ENCODE data around the gene CYP4F11. TPM values are rescaled to one million over a fixed set of nuclear protein-coding genes. Genes with fewer than 3 reads are reported as not detected.

CYP4F11 gene
- total RNA-seq, 1 donor from 2014 or later: not detected

DNA sequence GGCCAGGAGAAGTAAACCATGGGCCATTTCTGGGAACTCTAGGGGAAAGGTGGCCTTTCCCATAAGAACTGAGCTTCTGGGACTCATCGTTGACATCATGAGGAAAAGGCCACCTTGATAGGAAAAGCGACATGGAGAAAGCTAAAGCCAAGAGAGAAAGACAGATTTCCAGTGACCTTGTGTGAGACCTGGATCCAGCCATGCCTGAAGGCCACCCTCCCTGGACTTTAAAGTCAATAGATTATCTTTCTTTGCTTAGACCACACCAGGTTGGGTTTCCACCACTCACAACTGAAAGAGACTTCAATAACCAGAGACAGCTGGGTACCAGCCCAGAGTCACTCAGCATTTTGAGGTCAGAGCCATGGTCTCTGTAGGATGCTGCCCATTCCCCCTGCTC lies 40.0 kb downstream of the CYP4F11 start:
- DNase-seq (ENCODE audit: low read depth) (no peak), FAIRE-seq (no peak)
- Histone ChIP-seq H3K4me3 (ENCODE audit: insufficient read depth, low read depth, low read length) (no peak overlapping the region), H3K27ac (ENCODE audit: low read depth, low read length) (no peak overlapping the region), H3K9ac (ENCODE audit: low read length) (no peak overlapping the region), H3K4me1 (ENCODE audit: insufficient read depth, low read length) (no peaks in the 10 kb centered on the region), H3K36me3 (ENCODE audit: insufficient read depth, low read length) (no peaks in the 10 kb centered on the region), H3K27me3 (ENCODE audit: insufficient read depth, low read length) (no peaks in the 10 kb centered on the region), H3K4me2 (ENCODE audit: low read length) (no peak overlapping the region), H3K9me3 (ENCODE audit: insufficient read depth, low read depth, low read length) (peaks cover 6% of the 10 kb centered on the region), H3K79me2 (ENCODE audit: insufficient read depth, low read length) (no peaks in the 10 kb centered on the region), H4K20me1 (ENCODE audit: insufficient read depth, low read length) (no peaks in the 10 kb centered on the region), H2AFZ (ENCODE audit: low read depth, low read length) (no peak overlapping the region)
- Mint-ChIP-seq H3K27ac (ENCODE audit: unreplicated experiment) (no peak overlapping the region), H3K27me3 (ENCODE audit: low read depth, unreplicated experiment) (no peaks in the 10 kb centered on the region), H3K9me3 (ENCODE audit: unreplicated experiment) (peaks cover 19% of the 10 kb centered on the region), H3K36me3 (ENCODE audit: low read depth, unreplicated experiment) (no peaks in the 10 kb centered on the region), H3K4me1 (ENCODE audit: low read depth, unreplicated experiment) (no peaks in the 10 kb centered on the region), H3K4me3 (ENCODE audit: unreplicated experiment) (no peak overlapping the region)
- TF ChIP-seq CTCF (IDR thresholded peaks at IDR 0.05; ENCODE audit: insufficient read depth, low read depth, low read length) (no peak), EZH2 (IDR thresholded peaks at IDR 0.05; ENCODE audit: insufficient read depth, low read length) (no peak)

DNA sequence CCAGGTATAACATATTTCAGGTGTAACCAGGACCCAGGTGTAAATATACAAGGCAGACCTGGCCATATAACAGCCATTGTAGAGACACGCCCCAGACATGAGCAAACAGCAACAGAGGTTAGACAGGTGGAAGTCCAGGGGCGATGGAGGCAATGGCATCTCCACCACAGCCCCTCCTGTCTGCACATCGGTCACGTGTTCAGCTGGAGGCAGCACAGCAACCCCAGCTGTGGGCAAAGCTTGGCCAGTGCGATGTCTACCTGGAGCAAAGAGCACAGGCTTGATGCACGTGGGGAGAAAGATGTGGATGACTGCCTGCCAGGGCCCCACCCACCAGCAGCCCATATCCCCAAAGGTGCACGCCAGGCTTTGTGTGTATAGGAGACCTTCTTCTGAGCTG lies 40.9 kb downstream of the CYP4F11 start:
- Histone ChIP-seq H3K27me3 (ENCODE audit: insufficient read depth, low read length) (no peaks in the 10 kb centered on the region), H2AFZ (ENCODE audit: low read depth, low read length) (no peak overlapping the region), H3K9ac (ENCODE audit: low read length) (no peak overlapping the region), H3K4me1 (ENCODE audit: insufficient read depth, low read length) (no peaks in the 10 kb centered on the region), H3K36me3 (ENCODE audit: insufficient read depth, low read length) (no peaks in the 10 kb centered on the region), H3K27ac (ENCODE audit: low read depth, low read length) (no peak overlapping the region), H4K20me1 (ENCODE audit: insufficient read depth, low read length) (no peaks in the 10 kb centered on the region), H3K79me2 (ENCODE audit: insufficient read depth, low read length) (no peaks in the 10 kb centered on the region), H3K4me2 (ENCODE audit: low read length) (no peak overlapping the region), H3K4me3 (ENCODE audit: insufficient read depth, low read depth, low read length) (no peak overlapping the region), H3K9me3 (ENCODE audit: insufficient read depth, low read depth, low read length) (peaks cover 6% of the 10 kb centered on the region)
- TF ChIP-seq EZH2 (IDR thresholded peaks at IDR 0.05; ENCODE audit: insufficient read depth, low read length) (no peak), CTCF (IDR thresholded peaks at IDR 0.05; ENCODE audit: insufficient read depth, low read depth, low read length) (no peak)
- no peaks in the 10 kb centered on the region for H3K27me3 Mint-ChIP-seq (ENCODE audit: low read depth, unreplicated experiment)
- no peaks in the 10 kb centered on the region for H3K4me1 Mint-ChIP-seq (ENCODE audit: low read depth, unreplicated experiment)
- H3K27ac Mint-ChIP-seq (ENCODE audit: unreplicated experiment): no peak overlapping the region
- DNase-seq (ENCODE audit: low read depth) (no peak), FAIRE-seq (no peak)
- H3K36me3 Mint-ChIP-seq (ENCODE audit: low read depth, unreplicated experiment): no peaks in the 10 kb centered on the region
- H3K4me3 Mint-ChIP-seq (ENCODE audit: unreplicated experiment): no peak overlapping the region
- H3K9me3 Mint-ChIP-seq (ENCODE audit: unreplicated experiment): peaks cover 19% of the 10 kb centered on the region

DNA sequence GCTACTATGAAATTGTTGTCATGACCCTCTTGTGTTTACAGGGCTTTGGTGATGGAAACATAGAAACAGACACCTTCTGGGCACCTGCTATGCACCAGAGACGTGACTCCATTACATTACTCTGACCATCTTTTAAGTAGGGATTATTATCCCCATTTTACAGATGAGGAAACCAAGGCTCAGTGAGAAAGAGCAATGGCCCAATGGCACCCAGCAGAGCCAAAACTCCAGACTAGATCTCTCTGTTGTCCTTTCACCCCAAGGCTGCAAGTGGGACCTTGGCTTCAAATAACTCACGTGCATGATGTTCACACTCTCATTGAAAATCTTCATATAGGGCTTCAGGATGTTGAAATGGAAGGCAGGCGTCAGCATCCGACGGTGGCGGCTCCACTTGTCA lies 42.3 kb downstream of the CYP4F11 start:
- FAIRE-seq (no peak), DNase-seq (ENCODE audit: low read depth) (no peak)
- Histone ChIP-seq H3K36me3 (ENCODE audit: insufficient read depth, low read length) (no peaks in the 10 kb centered on the region), H3K27me3 (ENCODE audit: insufficient read depth, low read length) (no peaks in the 10 kb centered on the region), H3K79me2 (ENCODE audit: insufficient read depth, low read length) (no peaks in the 10 kb centered on the region), H3K4me2 (ENCODE audit: low read length) (no peak overlapping the region), H3K9ac (ENCODE audit: low read length) (no peak overlapping the region), H4K20me1 (ENCODE audit: insufficient read depth, low read length) (no peaks in the 10 kb centered on the region), H3K9me3 (ENCODE audit: insufficient read depth, low read depth, low read length) (peaks cover 6% of the 10 kb centered on the region), H3K27ac (ENCODE audit: low read depth, low read length) (no peak overlapping the region), H2AFZ (ENCODE audit: low read depth, low read length) (no peak overlapping the region), H3K4me1 (ENCODE audit: insufficient read depth, low read length) (no peaks in the 10 kb centered on the region), H3K4me3 (ENCODE audit: insufficient read depth, low read depth, low read length) (no peak overlapping the region)
- H3K36me3 Mint-ChIP-seq (ENCODE audit: low read depth, unreplicated experiment): no peaks in the 10 kb centered on the region
- TF ChIP-seq CTCF (IDR thresholded peaks at IDR 0.05; ENCODE audit: insufficient read depth, low read depth, low read length) (no peak), EZH2 (IDR thresholded peaks at IDR 0.05; ENCODE audit: insufficient read depth, low read length) (no peak)
- no peaks in the 10 kb centered on the region for H3K4me1 Mint-ChIP-seq (ENCODE audit: low read depth, unreplicated experiment)
- no peaks in the 10 kb centered on the region for H3K27me3 Mint-ChIP-seq (ENCODE audit: low read depth, unreplicated experiment)
- no peak overlapping the region for H3K27ac Mint-ChIP-seq (ENCODE audit: unreplicated experiment)
- no peak overlapping the region for H3K4me3 Mint-ChIP-seq (ENCODE audit: unreplicated experiment)
- H3K9me3 Mint-ChIP-seq (ENCODE audit: unreplicated experiment): peaks cover 15% of the 10 kb centered on the region
